Measurements from ENCODE around the gene PIGT.

GRCh38 chr20:45405571-45406259 lies 10.2 kb upstream of the PIGT start:
- no peak for TF ChIP-seq POLR2A (IDR thresholded peaks at IDR 0.05)
- TF ChIP-seq CTCF (IDR thresholded peaks at IDR 0.05): no peak
- TF ChIP-seq EP300 (IDR thresholded peaks at IDR 0.05): no peak

Measured in stomach (tissue), 4 donors.